H9 (cell line): ENCODE measurements around the gene MED27. TPM values are rescaled to one million over a fixed set of nuclear protein-coding genes. Genes with fewer than 3 reads are reported as not detected.

Experiments
- DNase-seq: peaks from one replicate; pipeline ENCODE4 v3.0.0-alpha.2; 2017
- H2AFZ ChIP-seq: one replicate; pipeline ENCODE4 v1.6.1; 2013; ENCODE audit warnings: mild to moderate bottlenecking, low read length, control low read depth, moderate library complexity
- H2AK5ac ChIP-seq: 2 replicates; pipeline ENCODE4 v1.6.1; 2013; ENCODE audit warnings: low read length, control low read depth, mixed read lengths; ENCODE audit not compliant: insufficient read length
- H2BK120ac ChIP-seq: one replicate; pipeline ENCODE4 v1.6.1; 2013; ENCODE audit warnings: low read depth, mild to moderate bottlenecking, low read length, control low read depth, inconsistent platforms; ENCODE audit not compliant: poor library complexity, severe bottlenecking
- H2BK12ac ChIP-seq: 2 replicates; pipeline ENCODE4 v1.6.1; 2013; ENCODE audit warnings: low read length, control low read depth, mixed read lengths, low read depth; ENCODE audit not compliant: insufficient read length
- H2BK15ac ChIP-seq: 2 replicates; pipeline ENCODE4 v1.6.1; 2013; ENCODE audit warnings: low read depth, low read length, control low read depth
- H2BK20ac ChIP-seq: one replicate; pipeline ENCODE4 v1.6.1; 2013; ENCODE audit warnings: low read depth, mild to moderate bottlenecking, low read length, control low read depth, inconsistent platforms; ENCODE audit not compliant: poor library complexity, severe bottlenecking
- H2BK5ac ChIP-seq: 2 replicates; pipeline ENCODE4 v1.6.1; 2013; ENCODE audit warnings: low read length, control low read depth, mixed read lengths; ENCODE audit not compliant: insufficient read length
- H3K14ac ChIP-seq: 2 replicates; pipeline ENCODE4 v1.6.1; 2013; ENCODE audit warnings: low read length, control low read depth; ENCODE audit not compliant: insufficient read depth
- H3K18ac ChIP-seq: 2 replicates; pipeline ENCODE4 v1.6.1; 2013; ENCODE audit warnings: low read depth, mild to moderate bottlenecking, mixed read lengths, low read length, control low read depth; ENCODE audit not compliant: insufficient read length
- H3K23ac ChIP-seq: 2 replicates; pipeline ENCODE4 v1.6.1; 2013; ENCODE audit warnings: low read length, control low read depth, mixed read lengths, low read depth; ENCODE audit not compliant: insufficient read length
- H3K23me2 ChIP-seq: 2 replicates; pipeline ENCODE4 v1.6.1; 2013; ENCODE audit warnings: low read depth, mild to moderate bottlenecking, mixed read lengths, low read length, control low read depth; ENCODE audit not compliant: insufficient read length, poor library complexity, severe bottlenecking
- H3K27ac ChIP-seq: 2 replicates; pipeline ENCODE4 v1.5.1; 2013; ENCODE audit warnings: low read length, control low read depth, mixed read lengths, low read depth; ENCODE audit not compliant: insufficient read length
- H3K27me3 ChIP-seq: 2 replicates; pipeline ENCODE4 v1.6.1; 2013; ENCODE audit warnings: low read length, control low read depth, inconsistent platforms; ENCODE audit not compliant: insufficient read depth
- H3K4ac ChIP-seq: 2 replicates; pipeline ENCODE4 v1.6.1; 2013; ENCODE audit warnings: low read depth, mild to moderate bottlenecking, control low read depth, inconsistent platforms, low read length, moderate library complexity
- H3K4me1 ChIP-seq: 2 replicates; pipeline ENCODE4 v1.6.1; 2013; ENCODE audit warnings: low read length, control low read depth, inconsistent platforms; ENCODE audit not compliant: insufficient read depth
- H3K4me2 ChIP-seq: 2 replicates; pipeline ENCODE4 v1.6.1; 2013; ENCODE audit warnings: low read length, control low read depth, mixed read lengths; ENCODE audit not compliant: insufficient read length, insufficient read depth
- H3K56ac ChIP-seq: 2 replicates; pipeline ENCODE4 v1.6.1; 2013; ENCODE audit warnings: low read depth, mild to moderate bottlenecking, mixed read lengths, low read length, control low read depth; ENCODE audit not compliant: insufficient read length
- H3K79me1 ChIP-seq: 2 replicates; pipeline ENCODE4 v1.6.1; 2013; ENCODE audit warnings: low read depth, mild to moderate bottlenecking, moderate library complexity, low read length, control low read depth, inconsistent platforms; ENCODE audit not compliant: insufficient read depth, poor library complexity, severe bottlenecking
- H3K79me2 ChIP-seq: 2 replicates; pipeline ENCODE4 v1.6.1; 2013; ENCODE audit warnings: low read length, control low read depth, inconsistent platforms; ENCODE audit not compliant: insufficient read depth
- H3K9ac ChIP-seq: 2 replicates; pipeline ENCODE4 v1.6.1; 2013; ENCODE audit warnings: low read length, control low read depth, mixed read lengths; ENCODE audit not compliant: insufficient read length; ENCODE audit errors: extremely low read depth
- H3K9me3 ChIP-seq: one replicate; pipeline ENCODE4 v1.6.1; 2013; ENCODE audit warnings: low read depth, low read length, inconsistent platforms; ENCODE audit not compliant: control insufficient read depth
- H3T11ph ChIP-seq: one replicate; pipeline ENCODE4 v1.6.1; 2013; ENCODE audit warnings: mild to moderate bottlenecking, low read length, control low read depth, inconsistent platforms
- H4K20me1 ChIP-seq: one replicate; pipeline ENCODE4 v1.6.1; 2013; ENCODE audit not compliant: control insufficient read depth, insufficient read length, insufficient read depth
- H4K5ac ChIP-seq: 2 replicates; pipeline ENCODE4 v1.6.1; 2013; ENCODE audit warnings: low read depth, mild to moderate bottlenecking, mixed read lengths, low read length, control low read depth; ENCODE audit not compliant: insufficient read length
- H4K8ac ChIP-seq: replicated peaks from 2 replicates; pipeline ENCODE4 v1.6.1; 2013; ENCODE audit warnings: low read length, control low read depth, mixed read lengths, low read depth; ENCODE audit not compliant: insufficient read length
- H4K91ac ChIP-seq: 2 replicates; pipeline ENCODE4 v1.6.1; 2013; ENCODE audit warnings: low read depth, mild to moderate bottlenecking, moderate library complexity, mixed read lengths, low read length, control low read depth; ENCODE audit not compliant: insufficient read length
- H3K27ac Mint-ChIP-seq, 3 experiments: 2 replicates in 2 of 3; 3 replicates in 1 of 3; pipeline ENCODE4 v1.8.0; 2020 to 2021; ENCODE audit warnings: mixed read lengths in 3 of 3, mild to moderate bottlenecking in 1 of 3, moderate library complexity in 1 of 3
- H3K27me3 Mint-ChIP-seq: 2 replicates; pipeline ENCODE4 v1.8.0; 2021; ENCODE audit warnings: low read depth, mild to moderate bottlenecking, moderate library complexity, mixed read lengths
- H3K36me3 Mint-ChIP-seq, 3 experiments: 2 replicates in 2 of 3; 3 replicates in 1 of 3; pipeline ENCODE4 v1.8.0; 2020 to 2021; ENCODE audit warnings: low read depth in 3 of 3, mixed read lengths in 3 of 3; ENCODE audit not compliant: insufficient read depth in 1 of 3
- H3K4me1 Mint-ChIP-seq, 2 experiments: 2 replicates each; pipeline ENCODE4 v1.8.0; 2020; ENCODE audit warnings: mixed read lengths in 2 of 2
- H3K4me3 Mint-ChIP-seq, 2 experiments: 2 replicates in 1 of 2; 3 replicates in 1 of 2; pipeline ENCODE4 v1.8.0; 2020 to 2021; ENCODE audit warnings: mild to moderate bottlenecking in 2 of 2, mixed read lengths in 2 of 2, moderate library complexity in 1 of 2
- H3K9me3 Mint-ChIP-seq, 2 experiments: 2 replicates in 1 of 2; 3 replicates in 1 of 2; pipeline ENCODE4 v1.8.0; 2020; ENCODE audit warnings: mild to moderate bottlenecking in 2 of 2, mixed read lengths in 2 of 2, moderate library complexity in 1 of 2
- WGBS: extraction: QIAGEN DNeasy Blood & Tissue Kit; methylation state at CpG from one replicate; pipeline ENCODE4 v1.1.7; 2013; ENCODE audit warnings: missing lambda C conversion rate, low lambda C conversion rate, mixed read lengths; ENCODE audit not compliant: insufficient read length; ENCODE audit errors: extremely low coverage; 5-methylcytosine and 5-hydroxymethylcytosine counted together
- total RNA-seq: library from RNA; stranded (reverse); gene quantifications from 2 replicates; pipeline ENCODE4 v1.2.1, GENCODE V29; 2021
- TF ChIP-seq, protein P1 (sequence below): fragments of 200-600 bp; sonication (generic); conservative IDR thresholded peaks from 3 replicates; pipeline ENCODE4 v1.8.0; 2021; ENCODE audit warnings: antibody characterized with exemption, mild to moderate bottlenecking

Gene MED27
- total RNA-seq, 1 experiment from 2014 or later = 33.5 TPM

GRCh38 chr9:131833083-131833482, 246.6 kb downstream of the MED27 start:
- Histone ChIP-seq H2BK15ac (no peak overlapping the region), H3K14ac (no peak overlapping the region), H3K79me2 (no peaks in the 10 kb centered on the region), H2BK12ac (no peak overlapping the region), H2BK120ac (no peak overlapping the region), H2AFZ (no peak overlapping the region), H4K8ac (no peak overlapping the region), H3K9ac (no peak overlapping the region), H3K18ac (no peak overlapping the region), H3T11ph (no peak overlapping the region), H3K23me2 (no peaks in the 10 kb centered on the region), H3K4me2 (no peak overlapping the region), H4K91ac (no peak overlapping the region), H3K4me1 (no peaks in the 10 kb centered on the region), H4K20me1 (no peaks in the 10 kb centered on the region), H4K5ac (no peak overlapping the region), H2AK5ac (no peak overlapping the region), H3K9me3 (no peaks in the 10 kb centered on the region), H3K27ac (no peak overlapping the region), H2BK5ac (no peak overlapping the region), H2BK20ac (no peak overlapping the region), H3K56ac (no peak overlapping the region), H3K79me1 (no peaks in the 10 kb centered on the region), H3K4ac (no peak overlapping the region), H3K23ac (no peak overlapping the region), H3K27me3 (no peaks in the 10 kb centered on the region)
- H3K4me3 Mint-ChIP-seq = no peak overlapping the region
- H3K9me3 Mint-ChIP-seq = peaks cover 7 to 8% of the 10 kb centered on the region in 2 experiments
- peaks cover 2 to 22% of the 10 kb centered on the region in 2 experiments; a peak in 3 of 4 replicates for H3K4me1 Mint-ChIP-seq
- peaks cover 5% of the 10 kb centered on the region; the same call in 1 of the 2 replicates for H3K27me3 Mint-ChIP-seq
- no peak for DNase-seq
- WGBS = no CpG with 5 or more reads among the region's 4 CpGs
- H3K27ac Mint-ChIP-seq = no peak overlapping the region
- H3K36me3 Mint-ChIP-seq = peaks cover 0 to 9% (median 3%) of the 10 kb centered on the region in 3 experiments; a peak in 3 of 7 replicates
- TF ChIP-seq, protein P1, sequence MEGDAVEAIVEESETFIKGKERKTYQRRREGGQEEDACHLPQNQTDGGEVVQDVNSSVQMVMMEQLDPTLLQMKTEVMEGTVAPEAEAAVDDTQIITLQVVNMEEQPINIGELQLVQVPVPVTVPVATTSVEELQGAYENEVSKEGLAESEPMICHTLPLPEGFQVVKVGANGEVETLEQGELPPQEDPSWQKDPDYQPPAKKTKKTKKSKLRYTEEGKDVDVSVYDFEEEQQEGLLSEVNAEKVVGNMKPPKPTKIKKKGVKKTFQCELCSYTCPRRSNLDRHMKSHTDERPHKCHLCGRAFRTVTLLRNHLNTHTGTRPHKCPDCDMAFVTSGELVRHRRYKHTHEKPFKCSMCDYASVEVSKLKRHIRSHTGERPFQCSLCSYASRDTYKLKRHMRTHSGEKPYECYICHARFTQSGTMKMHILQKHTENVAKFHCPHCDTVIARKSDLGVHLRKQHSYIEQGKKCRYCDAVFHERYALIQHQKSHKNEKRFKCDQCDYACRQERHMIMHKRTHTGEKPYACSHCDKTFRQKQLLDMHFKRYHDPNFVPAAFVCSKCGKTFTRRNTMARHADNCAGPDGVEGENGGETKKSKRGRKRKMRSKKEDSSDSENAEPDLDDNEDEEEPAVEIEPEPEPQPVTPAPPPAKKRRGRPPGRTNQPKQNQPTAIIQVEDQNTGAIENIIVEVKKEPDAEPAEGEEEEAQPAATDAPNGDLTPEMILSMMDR = no peak
